ENCODE results near the gene MYCBPAP.

- TF ChIP-seq CTCF (IDR thresholded peaks at IDR 0.05): no peak
- TF ChIP-seq POLR2A (IDR thresholded peaks at IDR 0.05): no peak
Observed at GRCh38 chr17:50529849-50530248, 21.6 kb downstream of the MYCBPAP start.

Data from lower leg skin (tissue), 3 donors.